GM12878 (cell line): Measurements from ENCODE around the gene MRGPRG. TPM values are rescaled to one million over a fixed set of nuclear protein-coding genes. Genes with fewer than 3 reads are reported as not detected.

Experiments used
- ATAC-seq: fragments of 200-7000 bp; cut with Tn5 transposase; 3 replicates; pipeline ENCODE4 v1.9.1; 2020; ENCODE audit warnings: mild to moderate bottlenecking, moderate library complexity
- BruUV-seq: library from RNA; stranded (reverse); fragments of 400-500 nt; replicated peaks from 2 replicates; lab custom pipeline; 2021; lab: Mats Ljungman, UMichigan
- CTCF ChIA-PET: fragments of 300-600 bp; sonication (Branson Sonifier 250); formaldehyde crosslinking; extraction: SDS; loops from one replicate; lab custom pipeline; 2021; ENCODE audit warnings: inconsistent platforms; lab: Yijun Ruan, JAX
- POLR2A ChIA-PET: fragments of 350-600 bp; formaldehyde crosslinking; extraction: SDS; loops from one replicate; lab custom pipeline; 2021; ENCODE audit warnings: inconsistent platforms; lab: Charles Lee
- RAD21 ChIA-PET: fragments of 300-600 bp; sonication (Branson Sonifier 250); formaldehyde crosslinking; loops from one replicate; lab custom pipeline; 2023; ENCODE audit warnings: antibody characterized with exemption; ENCODE audit not compliant: unreplicated experiment; lab: Charles Lee
- SMC1A ChIA-PET: fragments of 300-600 bp; sonication (Branson Sonifier 250); formaldehyde crosslinking; loops from one replicate; lab custom pipeline; 2023; ENCODE audit not compliant: unreplicated experiment, uncharacterized antibody; lab: Charles Lee
- DNase-seq: peaks from one replicate; pipeline ENCODE4 v3.0.0-alpha.2; 2011; ENCODE audit warnings: low read depth, low spot score
- FAIRE-seq: peaks from 3 replicates; lab custom pipeline; 2011; peaks lifted over from hg19 to GRCh38; lab: Jason Lieb, UNC
- H2AFZ ChIP-seq: 2 replicates; pipeline ENCODE4 v1.6.0; 2011; ENCODE audit warnings: low read depth, low read length, control low read depth; ENCODE audit not compliant: control insufficient read depth
- H3K27ac ChIP-seq: 2 replicates; pipeline ENCODE4 v1.5.1; 2011; ENCODE audit warnings: control low read depth; ENCODE audit not compliant: control insufficient read depth, insufficient read depth
- H3K27me3 ChIP-seq, 2 experiments: replicated peaks in 1 of 2; 2 replicates each; pipeline versions ENCODE4 v1.6.0 to v1.6.1; 2011; ENCODE audit warnings: low read length in 1 of 2; ENCODE audit not compliant: control insufficient read depth in 2 of 2, insufficient read depth in 2 of 2
- H3K36me3 ChIP-seq, 2 experiments: 2 replicates each; pipeline ENCODE4 v1.5.1; 2011; ENCODE audit warnings: low read length in 1 of 2; ENCODE audit not compliant: control insufficient read depth in 2 of 2, insufficient read depth in 2 of 2
- H3K4me1 ChIP-seq: 2 replicates; pipeline ENCODE4 v1.6.1; 2011; ENCODE audit warnings: mild to moderate bottlenecking, low read length, moderate library complexity, mixed read lengths; ENCODE audit not compliant: control insufficient read depth, insufficient read depth
- H3K4me2 ChIP-seq: 2 replicates; pipeline ENCODE4 v1.6.0; 2011; ENCODE audit warnings: control low read depth; ENCODE audit not compliant: control insufficient read depth, insufficient read depth
- H3K4me3 ChIP-seq: fragments of 200-600 bp; sonication (generic); 2 replicates; pipeline ENCODE4 v1.5.1; 2016
- H3K79me2 ChIP-seq: 2 replicates; pipeline ENCODE4 v1.6.0; 2011; ENCODE audit warnings: low read length; ENCODE audit not compliant: control insufficient read depth, insufficient read depth
- H3K9ac ChIP-seq: 2 replicates; pipeline ENCODE4 v1.8.0; 2011; ENCODE audit warnings: low read length, control low read depth, mixed read lengths; ENCODE audit not compliant: control insufficient read depth, insufficient read depth
- H3K9me3 ChIP-seq: replicated peaks from 3 replicates; pipeline ENCODE4 v1.5.1; 2011; ENCODE audit warnings: mild to moderate bottlenecking, low read length; ENCODE audit not compliant: control insufficient read depth, insufficient read depth
- H4K20me1 ChIP-seq: 2 replicates; pipeline ENCODE4 v1.6.0; 2011; ENCODE audit not compliant: control insufficient read depth, insufficient read depth
- BMI1 ChIP-seq: fragments of 450-650 bp; IDR thresholded peaks from 2 replicates; pipeline ENCODE4 v1.6.1; 2016; ENCODE audit warnings: mild to moderate bottlenecking, moderate library complexity, borderline replicate concordance
- CHD4 ChIP-seq: fragments of 200-600 bp; sonication (generic); IDR thresholded peaks from 2 replicates; pipeline ENCODE4 v1.6.1; 2016; ENCODE audit warnings: mild to moderate bottlenecking
- CTCF ChIP-seq, 3 experiments: IDR thresholded peaks in 2 of 3; conservative IDR thresholded peaks in 1 of 3; 2 replicates each; pipeline ENCODE4 v1.5.1; 2011; ENCODE audit warnings: low read depth in 3 of 3, low read length in 3 of 3, mild to moderate bottlenecking in 3 of 3, control low read depth in 2 of 3, moderate library complexity in 2 of 3, inconsistent platforms in 1 of 3, mixed read lengths in 1 of 3; ENCODE audit not compliant: control insufficient read depth in 2 of 3, insufficient read depth in 1 of 3; ENCODE audit errors: extremely low read depth in 1 of 3
- E4F1 ChIP-seq: fragments of 450-650 bp; IDR thresholded peaks from 2 replicates; pipeline ENCODE4 v1.6.1; 2018; ENCODE audit warnings: borderline replicate concordance, mild to moderate bottlenecking; ENCODE audit not compliant: partially characterized antibody
- IKZF1 ChIP-seq: fragments of 450-650 bp; conservative IDR thresholded peaks from 2 replicates; pipeline ENCODE4 v1.6.1; 2017; ENCODE audit warnings: antibody characterized with exemption, mild to moderate bottlenecking
- IRF5 ChIP-seq: fragments of 450-650 bp; IDR thresholded peaks from 2 replicates; pipeline ENCODE4 v1.6.1; 2017; ENCODE audit warnings: borderline replicate concordance
- JUND ChIP-seq: IDR thresholded peaks from 2 replicates; pipeline ENCODE4 v1.6.1; 2012; ENCODE audit warnings: low read depth, mild to moderate bottlenecking, low read length, improper control_type of control experiment, moderate library complexity
- KAT2A ChIP-seq: conservative IDR thresholded peaks from 2 replicates; pipeline ENCODE4 v1.6.1; 2011; ENCODE audit warnings: low read depth, low read length; ENCODE audit not compliant: control insufficient read depth
- NFXL1 ChIP-seq: fragments of 450-650 bp; IDR thresholded peaks from 2 replicates; pipeline ENCODE4 v1.6.1; 2017; ENCODE audit warnings: antibody characterized with exemption, mild to moderate bottlenecking, borderline replicate concordance
- POLR2AphosphoS2 ChIP-seq: IDR thresholded peaks from 2 replicates; pipeline ENCODE4 v1.6.1; 2011; ENCODE audit warnings: low read depth, mild to moderate bottlenecking, low read length, improper control_type of control experiment, moderate library complexity
- RAD21 ChIP-seq: IDR thresholded peaks from 2 replicates; pipeline ENCODE4 v1.6.1; 2011; ENCODE audit warnings: mild to moderate bottlenecking, low read depth, low read length, moderate library complexity; ENCODE audit not compliant: insufficient read depth
- RELA ChIP-seq: fragments of 450-650 bp; IDR thresholded peaks from 2 replicates; pipeline ENCODE4 v1.8.0; 2014; ENCODE audit warnings: borderline replicate concordance; ENCODE audit not compliant: partially characterized antibody
- SIX5 ChIP-seq: IDR thresholded peaks from 2 replicates; pipeline ENCODE4 v1.6.1; 2011; ENCODE audit warnings: mild to moderate bottlenecking, low read depth, low read length, moderate library complexity; ENCODE audit not compliant: severe bottlenecking
- SUPT20H ChIP-seq: IDR thresholded peaks from 2 replicates; pipeline ENCODE4 v1.6.1; 2011; ENCODE audit warnings: low read depth, mild to moderate bottlenecking, low read length, moderate library complexity, borderline replicate concordance; ENCODE audit not compliant: control insufficient read depth
- SUZ12 ChIP-seq: fragments of 200-600 bp; sonication (generic); IDR thresholded peaks from one replicate; pipeline ENCODE4 v1.6.1; 2018; ENCODE audit warnings: antibody characterized with exemption, mild to moderate bottlenecking; ENCODE audit not compliant: unreplicated experiment
- TBL1XR1 ChIP-seq: IDR thresholded peaks from 2 replicates; pipeline ENCODE4 v1.6.1; 2012; ENCODE audit warnings: low read depth, low read length, improper control_type of control experiment
- ZNF217 ChIP-seq: fragments of 450-650 bp; IDR thresholded peaks from 2 replicates; pipeline ENCODE4 v1.6.1; 2017; ENCODE audit warnings: antibody characterized with exemption, mild to moderate bottlenecking
- ZNF384 ChIP-seq: IDR thresholded peaks from 2 replicates; pipeline ENCODE4 v1.6.1; 2012; ENCODE audit warnings: low read depth, mild to moderate bottlenecking, low read length, improper control_type of control experiment, borderline replicate concordance
- ZZZ3 ChIP-seq: IDR thresholded peaks from 2 replicates; pipeline ENCODE4 v1.6.1; 2011; ENCODE audit warnings: low read depth; ENCODE audit not compliant: control insufficient read depth, insufficient read length
- WGBS: methylation state at CpG from one replicate; pipeline ENCODE4 v1.1.6; 2016; ENCODE audit warnings: low lambda C conversion rate; ENCODE audit not compliant: insufficient replicate concordance, insufficient coverage; ENCODE audit errors: missing lambda C conversion rate; 5-methylcytosine and 5-hydroxymethylcytosine counted together
- in situ Hi-C: fragments of 300-500 bp; cut with MboI; formaldehyde crosslinking; loops from 9 replicates; pipeline ENCODE4 v1.14.3; 2018; ENCODE audit warnings: mixed read lengths
- intact Hi-C: fragments of 100-400 bp; cut with micrococcal nuclease; formaldehyde crosslinking; loops from one replicate; pipeline ENCODE4 v1.14.2; 2022; ENCODE audit not compliant: unreplicated experiment
- polyA plus RNA-seq, 11 experiments: library from polyadenylated mRNA; depleted of rRNA in 4 of 11; unstranded in 6 of 11; stranded (reverse) in 5 of 11; fragments of >200 nt; fragmentation: Nextera tagmentation in 4 of 11; fragmentation: Illumina TruSeq in 1 of 11; extraction: Ambion mirVana in 4 of 11; extraction: Trizol in 1 of 11; gene quantifications; 1 replicate in 1 of 11; 2 replicates in 10 of 11; pipeline versions ENCODE4 v1.2.1 to v1.2.3, GENCODE V29; 2011 to 2016; ENCODE audit warnings: inconsistent platforms in 2 of 11, missing spikeins in 2 of 11, low read depth in 1 of 11
- total RNA-seq, 4 experiments: library from RNA; depleted of rRNA in 3 of 4; stranded (reverse); fragments of >200 nt in 3 of 4; fragmentation: Illumina TruSeq in 1 of 4; extraction: Trizol in 1 of 4; gene quantifications; 2 replicates each; pipeline versions ENCODE4 v1.2.1 to v1.2.3, GENCODE V29; 2013 to 2021

MRGPRG gene
- total and polyA plus RNA-seq, 10 of the 15 experiments (the other 5 are each of a cell fraction or from before 2014, with no cell fraction given) = not detected

- TF ChIP-seq SIX5 (no peak), SUZ12 (no peak), CTCF (IDR thresholded peaks at IDR 0.05 in 2 of 3, conservative IDR thresholded peaks at IDR 0.05 in 1 of 3; ENCODE audit: control insufficient read depth in 2 of 3, extremely low read depth in 1 of 3, insufficient read depth in 1 of 3, low read depth in 3 of 3, low read length in 3 of 3) (no peak), BMI1 (no peak), RAD21 (no peak), E4F1 (no peak), RELA (no peak), KAT2A (no peak)
These were observed 40.3 kb downstream of the MRGPRG start (continued) for GRCh38 chr11:3178349-3178748.

- Histone ChIP-seq H3K27me3 (no peaks in the 10 kb centered on the region), H3K4me1 (no peaks in the 10 kb centered on the region), H2AFZ (no peak overlapping the region), H3K36me3 (no peaks in the 10 kb centered on the region), H3K79me2 (no peaks in the 10 kb centered on the region), H3K9me3 (no peaks in the 10 kb centered on the region; the same call in 2 of the 3 replicates), H4K20me1 (no peaks in the 10 kb centered on the region), H3K27ac (no peak overlapping the region), H3K9ac (no peak overlapping the region), H3K4me2 (no peak overlapping the region), H3K4me3 (no peak overlapping the region)
- DNase-seq (no peak), FAIRE-seq (no peak), ATAC-seq (no peak)
- ChIA-PET CTCF (no interaction called here), SMC1A (no interaction called here), RAD21 (no interaction called here), POLR2A (no interaction called here)
- WGBS = 25% methylated on average over 2 of the region's 2 CpGs
- in situ Hi-C loops (no loop called here), intact Hi-C loops (no loop called here)
- no TSS peak for BruUV-seq
- no peak for TF ChIP-seq JUND
- no peak for TF ChIP-seq TBL1XR1
- no peak for TF ChIP-seq CHD4
- no peak for TF ChIP-seq ZNF384
- TF ChIP-seq ZZZ3 = no peak
- no peak for TF ChIP-seq ZNF217
- TF ChIP-seq NFXL1 = no peak
- no peak for TF ChIP-seq POLR2AphosphoS2
- no peak for TF ChIP-seq SIX5
- no peak for TF ChIP-seq RAD21
- TF ChIP-seq IRF5 = no peak
- no peak for TF ChIP-seq IKZF1
- no peak for TF ChIP-seq SUPT20H
These were observed 40.7 kb downstream of the MRGPRG start for GRCh38 chr11:3177931-3178330.
